ENCODE results near the gene SOCS3. TPM values are rescaled to one million over a fixed set of nuclear protein-coding genes. Genes with fewer than 3 reads are reported as not detected.
A peak's percentile ranks its signal among the peaks of the same experiment; 100 is the strongest.

The SOCS3 gene
- total RNA-seq, 1 donor: 95.2 TPM

DNA sequence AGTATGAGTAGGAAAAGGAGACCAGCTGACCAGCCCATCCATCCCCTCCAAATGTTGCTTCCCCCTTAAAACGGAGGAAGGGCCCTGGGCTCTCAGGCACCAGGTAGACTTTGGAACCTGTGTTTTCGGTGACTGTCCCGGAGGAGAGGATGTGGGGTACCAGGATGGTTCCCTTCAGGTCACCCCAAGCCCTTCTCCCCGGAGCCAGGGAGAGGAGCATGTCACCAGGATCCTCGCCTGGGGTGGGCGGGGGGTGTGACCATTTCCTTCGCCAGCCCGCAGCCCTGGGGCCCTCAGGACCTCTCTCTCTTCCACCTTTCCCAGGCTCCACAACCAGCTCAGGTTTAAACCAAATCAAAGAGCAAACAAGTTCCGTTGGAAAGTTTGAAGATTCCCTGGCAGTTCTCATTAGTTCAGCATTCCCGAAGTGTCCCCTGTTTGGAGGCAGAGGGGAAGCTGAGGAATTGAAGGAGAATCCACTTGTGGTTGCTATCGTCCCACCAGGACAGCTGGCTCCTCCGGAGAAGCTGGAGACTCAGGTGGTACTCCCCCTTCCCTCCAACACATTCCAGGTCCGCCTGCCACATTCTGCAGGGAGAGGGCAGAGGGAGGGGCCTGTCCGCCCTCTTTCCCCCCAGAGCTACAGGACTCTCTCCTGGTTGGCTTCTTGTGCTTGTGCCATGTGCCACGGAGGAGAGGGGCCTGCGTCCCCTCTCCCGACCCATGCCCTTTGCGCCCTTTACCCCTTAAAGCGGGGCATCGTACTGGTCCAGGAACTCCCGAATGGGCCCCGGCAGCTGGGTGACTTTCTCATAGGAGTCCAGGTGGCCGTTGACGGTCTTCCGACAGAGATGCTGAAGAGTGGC is 2.0 kb downstream of the SOCS3 start:
- Histone ChIP-seq H3K9me3 (ENCODE audit: low read depth, low read length) (no peaks in the 10 kb centered on the region), H3K27me3 (ENCODE audit: insufficient read depth, low read length) (no peaks in the 10 kb centered on the region), H3K36me3 (ENCODE audit: insufficient read depth, low read length) (peaks cover 26% of the 10 kb centered on the region), H3K4me3 (ENCODE audit: insufficient read depth, low read length) (peak overlapping the region; percentile 91), H3K4me1 (ENCODE audit: insufficient read depth, low read length) (peaks cover 43% of the 10 kb centered on the region), H4K20me1 (ENCODE audit: insufficient read depth, low read length) (peaks cover 36% of the 10 kb centered on the region), H2AFZ (ENCODE audit: low read length) (no peak overlapping the region), H3K27ac (ENCODE audit: low read depth, low read length) (peak overlapping the region; percentile 82), H3K79me2 (ENCODE audit: insufficient read depth, low read length) (peaks cover 35% of the 10 kb centered on the region), H3K4me2 (ENCODE audit: insufficient read depth, low read length) (peak overlapping the region; percentile 84)
- TF ChIP-seq, protein P1, sequence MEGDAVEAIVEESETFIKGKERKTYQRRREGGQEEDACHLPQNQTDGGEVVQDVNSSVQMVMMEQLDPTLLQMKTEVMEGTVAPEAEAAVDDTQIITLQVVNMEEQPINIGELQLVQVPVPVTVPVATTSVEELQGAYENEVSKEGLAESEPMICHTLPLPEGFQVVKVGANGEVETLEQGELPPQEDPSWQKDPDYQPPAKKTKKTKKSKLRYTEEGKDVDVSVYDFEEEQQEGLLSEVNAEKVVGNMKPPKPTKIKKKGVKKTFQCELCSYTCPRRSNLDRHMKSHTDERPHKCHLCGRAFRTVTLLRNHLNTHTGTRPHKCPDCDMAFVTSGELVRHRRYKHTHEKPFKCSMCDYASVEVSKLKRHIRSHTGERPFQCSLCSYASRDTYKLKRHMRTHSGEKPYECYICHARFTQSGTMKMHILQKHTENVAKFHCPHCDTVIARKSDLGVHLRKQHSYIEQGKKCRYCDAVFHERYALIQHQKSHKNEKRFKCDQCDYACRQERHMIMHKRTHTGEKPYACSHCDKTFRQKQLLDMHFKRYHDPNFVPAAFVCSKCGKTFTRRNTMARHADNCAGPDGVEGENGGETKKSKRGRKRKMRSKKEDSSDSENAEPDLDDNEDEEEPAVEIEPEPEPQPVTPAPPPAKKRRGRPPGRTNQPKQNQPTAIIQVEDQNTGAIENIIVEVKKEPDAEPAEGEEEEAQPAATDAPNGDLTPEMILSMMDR (IDR thresholded peaks at IDR 0.05; ENCODE audit: extremely low read depth, low read depth, low read length): no peak
- DNase-seq (ENCODE audit: insufficient read length, low spot score, missing footprints): peak; percentile 83

GRCh38 chr17:78357177-78357586 is 2.7 kb downstream of the SOCS3 start:
- Histone ChIP-seq H3K9me3 (ENCODE audit: low read depth, low read length) (no peaks in the 10 kb centered on the region), H3K79me2 (ENCODE audit: insufficient read depth, low read length) (peaks cover 35% of the 10 kb centered on the region), H3K4me3 (ENCODE audit: insufficient read depth, low read length) (peak overlapping the region; percentile 91), H2AFZ (ENCODE audit: low read length) (no peak overlapping the region), H3K36me3 (ENCODE audit: insufficient read depth, low read length) (peaks cover 26% of the 10 kb centered on the region), H3K4me1 (ENCODE audit: insufficient read depth, low read length) (peaks cover 48% of the 10 kb centered on the region), H3K27me3 (ENCODE audit: insufficient read depth, low read length) (no peaks in the 10 kb centered on the region), H3K4me2 (ENCODE audit: insufficient read depth, low read length) (peak overlapping the region; percentile 84), H4K20me1 (ENCODE audit: insufficient read depth, low read length) (peaks cover 36% of the 10 kb centered on the region), H3K27ac (ENCODE audit: low read depth, low read length) (peak overlapping the region; percentile 82)
- TF ChIP-seq, protein P1 (IDR thresholded peaks at IDR 0.05; ENCODE audit: extremely low read depth, low read depth, low read length): no peak
- DNase-seq (ENCODE audit: insufficient read length, low spot score, missing footprints): peak; percentile 97

- peaks cover 35% of the 10 kb centered on the region for H3K79me2 ChIP-seq (ENCODE audit: insufficient read depth, low read length)
- peak overlapping the region; percentile 37 for H3K4me2 ChIP-seq (ENCODE audit: insufficient read depth, low read length)
Measured at GRCh38 chr17:78356101-78356713, 3.7 kb downstream of the SOCS3 start.

More at GRCh38 chr17:78356101-78356713, 3.7 kb downstream of the SOCS3 start:
- H3K36me3 ChIP-seq (ENCODE audit: insufficient read depth, low read length): peaks cover 26% of the 10 kb centered on the region
- TF ChIP-seq, protein P1 (IDR thresholded peaks at IDR 0.05; ENCODE audit: extremely low read depth, low read depth, low read length): no peak
- no peaks in the 10 kb centered on the region for H3K9me3 ChIP-seq (ENCODE audit: low read depth, low read length)
- peaks cover 57% of the 10 kb centered on the region for H3K4me1 ChIP-seq (ENCODE audit: insufficient read depth, low read length)
- H3K27me3 ChIP-seq (ENCODE audit: insufficient read depth, low read length): no peaks in the 10 kb centered on the region
- H3K27ac ChIP-seq (ENCODE audit: low read depth, low read length): peak overlapping the region; percentile 77
- no peak overlapping the region for H2AFZ ChIP-seq (ENCODE audit: low read length)
- peaks cover 36% of the 10 kb centered on the region for H4K20me1 ChIP-seq (ENCODE audit: insufficient read depth, low read length)
- peak; percentile 96 for DNase-seq (ENCODE audit: insufficient read length, low spot score, missing footprints)
- H3K4me3 ChIP-seq (ENCODE audit: insufficient read depth, low read length): peak overlapping the region; percentile 46
